Astrocyte (in vitro differentiated cells and primary cell): ENCODE results near the gene NR3C1.

ENCODE experiments used
- EZH2 ChIP-seq: IDR thresholded peaks from 2 replicates; pipeline ENCODE4 v1.6.1; 2012; ENCODE audit warnings: mild to moderate bottlenecking, low read length, inconsistent platforms; ENCODE audit not compliant: insufficient read depth
- TF ChIP-seq, protein P1 (sequence below): IDR thresholded peaks from 2 replicates; pipeline ENCODE4 v1.5.1; 2011; ENCODE audit warnings: low read depth, mild to moderate bottlenecking, inconsistent platforms, low read length, moderate library complexity; ENCODE audit not compliant: insufficient read depth

GRCh38 chr5:143316844-143317631, 86.4 kb downstream of the NR3C1 start:
- TF ChIP-seq, protein P1, sequence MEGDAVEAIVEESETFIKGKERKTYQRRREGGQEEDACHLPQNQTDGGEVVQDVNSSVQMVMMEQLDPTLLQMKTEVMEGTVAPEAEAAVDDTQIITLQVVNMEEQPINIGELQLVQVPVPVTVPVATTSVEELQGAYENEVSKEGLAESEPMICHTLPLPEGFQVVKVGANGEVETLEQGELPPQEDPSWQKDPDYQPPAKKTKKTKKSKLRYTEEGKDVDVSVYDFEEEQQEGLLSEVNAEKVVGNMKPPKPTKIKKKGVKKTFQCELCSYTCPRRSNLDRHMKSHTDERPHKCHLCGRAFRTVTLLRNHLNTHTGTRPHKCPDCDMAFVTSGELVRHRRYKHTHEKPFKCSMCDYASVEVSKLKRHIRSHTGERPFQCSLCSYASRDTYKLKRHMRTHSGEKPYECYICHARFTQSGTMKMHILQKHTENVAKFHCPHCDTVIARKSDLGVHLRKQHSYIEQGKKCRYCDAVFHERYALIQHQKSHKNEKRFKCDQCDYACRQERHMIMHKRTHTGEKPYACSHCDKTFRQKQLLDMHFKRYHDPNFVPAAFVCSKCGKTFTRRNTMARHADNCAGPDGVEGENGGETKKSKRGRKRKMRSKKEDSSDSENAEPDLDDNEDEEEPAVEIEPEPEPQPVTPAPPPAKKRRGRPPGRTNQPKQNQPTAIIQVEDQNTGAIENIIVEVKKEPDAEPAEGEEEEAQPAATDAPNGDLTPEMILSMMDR, result no peak
- TF ChIP-seq EZH2, result no peak
